GM23338 (cell line): Measurements from ENCODE around the gene CCDC149.

Experiments used
- CREB1 ChIP-seq: fragments of 250-450 bp; sonication (Bioruptor Pico); IDR thresholded peaks from 2 replicates; pipeline ENCODE4 v1.5.0; 2020; ENCODE audit warnings: low read depth, mild to moderate bottlenecking, moderate library complexity
- CTCF ChIP-seq, 2 experiments: fragments of 200-600 bp in 1 of 2; sonication (generic) in 1 of 2; conservative IDR thresholded peaks; 2 replicates each; pipeline versions ENCODE4 v1.5.1 to v1.6.1; 2016 to 2017; ENCODE audit warnings: antibody characterized with exemption in 2 of 2, low read depth in 2 of 2, mild to moderate bottlenecking in 2 of 2, moderate library complexity in 1 of 2
- ETS1 ChIP-seq: IDR thresholded peaks from 2 replicates; pipeline ENCODE4 v1.6.1; 2016; ENCODE audit warnings: antibody characterized with exemption
- EZH2 ChIP-seq: fragments of 200-600 bp; sonication (generic); IDR thresholded peaks from one replicate; pipeline ENCODE4 v1.8.0; 2017; ENCODE audit warnings: antibody characterized with exemption, mild to moderate bottlenecking, low read depth; ENCODE audit not compliant: unreplicated experiment
- EZH2phosphoT487 ChIP-seq: fragments of 200-600 bp; sonication (generic); IDR thresholded peaks from one replicate; pipeline ENCODE4 v1.8.1; 2018; ENCODE audit warnings: antibody characterized with exemption; ENCODE audit not compliant: unreplicated experiment
- POLR2AphosphoS5 ChIP-seq: IDR thresholded peaks from 2 replicates; pipeline ENCODE4 v1.6.1; 2016; ENCODE audit warnings: antibody characterized with exemption, low read depth
- REST ChIP-seq: IDR thresholded peaks from one replicate; pipeline ENCODE4 v1.6.1; 2018; ENCODE audit warnings: antibody characterized with exemption; ENCODE audit not compliant: unreplicated experiment
- ZNF114 ChIP-seq: fragments of 250-450 bp; sonication (Bioruptor Pico); IDR thresholded peaks from 2 replicates; pipeline ENCODE4 v1.5.0; 2020; ENCODE audit warnings: mild to moderate bottlenecking, moderate library complexity
- ZNF331 ChIP-seq: fragments of 250-450 bp; sonication (Bioruptor Pico); IDR thresholded peaks from 2 replicates; pipeline ENCODE4 v1.5.0; 2020; ENCODE audit warnings: low read depth, mild to moderate bottlenecking, moderate library complexity
- ZNF462 ChIP-seq: fragments of 250-450 bp; sonication (Bioruptor Pico); IDR thresholded peaks from 2 replicates; pipeline ENCODE4 v1.5.0; 2020; ENCODE audit warnings: mild to moderate bottlenecking, moderate library complexity

- TF ChIP-seq CTCF (conservative IDR thresholded peaks at IDR 0.05; ENCODE audit: low read depth in 2 of 2) (no peak), ZNF462 (CRISPR knock-in tag) (no peak), REST (no peak), POLR2AphosphoS5 (no peak), EZH2 (no peak), CREB1 (CRISPR knock-in tag) (no peak), ZNF114 (CRISPR knock-in tag) (no peak), ZNF331 (CRISPR knock-in tag) (no peak), EZH2phosphoT487 (no peak), ETS1 (no peak)
Measured at GRCh38 chr4:24795666-24796381, 117.0 kb downstream of the CCDC149 start.
